Activated CD4-positive, CD25-positive, alpha-beta regulatory T cell treated with anti-CD3 and anti-CD28 coated beads, Interleukin-2, amount 50 U/mL, for 16 hours (primary cell): ENCODE measurements around the gene GREB1.

Experiments
- DNase-seq: peaks from one replicate; pipeline ENCODE4 v3.0.0-alpha.2; 2020; ENCODE audit warnings: low read depth, low spot score

GREB1 gene

DNA sequence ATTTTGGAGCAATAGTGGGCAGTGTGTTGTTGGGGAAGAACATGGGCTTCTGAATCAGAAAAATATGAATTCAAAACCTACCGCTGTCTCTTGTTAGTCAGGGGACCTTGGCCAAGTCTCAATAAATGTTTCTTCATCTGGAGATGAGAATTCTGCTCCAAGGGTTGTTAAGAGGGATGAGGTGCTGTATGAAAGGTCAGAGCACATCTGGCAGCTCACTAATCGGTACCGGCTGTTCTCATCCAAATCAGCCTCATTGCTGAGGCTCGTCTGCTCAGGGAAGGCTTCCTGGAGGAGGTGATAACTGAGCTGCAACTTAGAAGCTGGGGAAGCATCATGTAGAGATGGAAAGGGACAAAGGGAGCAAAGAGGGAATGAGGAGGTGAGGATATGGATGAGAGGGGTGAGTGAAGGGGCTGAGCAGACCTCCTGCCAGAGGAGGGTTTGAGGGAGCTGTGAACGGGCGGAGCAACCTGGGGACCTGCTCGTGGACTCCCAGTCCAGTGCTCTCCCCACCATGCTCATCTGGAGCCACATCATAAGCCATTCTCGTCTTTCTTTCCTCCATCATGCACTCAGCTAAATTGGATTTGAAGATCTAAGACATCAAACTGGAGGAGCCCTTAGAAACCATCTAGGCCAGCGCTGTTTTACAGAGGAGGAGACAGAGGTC is 47.4 kb downstream of the GREB1 start:
- no peak for DNase-seq

DNA sequence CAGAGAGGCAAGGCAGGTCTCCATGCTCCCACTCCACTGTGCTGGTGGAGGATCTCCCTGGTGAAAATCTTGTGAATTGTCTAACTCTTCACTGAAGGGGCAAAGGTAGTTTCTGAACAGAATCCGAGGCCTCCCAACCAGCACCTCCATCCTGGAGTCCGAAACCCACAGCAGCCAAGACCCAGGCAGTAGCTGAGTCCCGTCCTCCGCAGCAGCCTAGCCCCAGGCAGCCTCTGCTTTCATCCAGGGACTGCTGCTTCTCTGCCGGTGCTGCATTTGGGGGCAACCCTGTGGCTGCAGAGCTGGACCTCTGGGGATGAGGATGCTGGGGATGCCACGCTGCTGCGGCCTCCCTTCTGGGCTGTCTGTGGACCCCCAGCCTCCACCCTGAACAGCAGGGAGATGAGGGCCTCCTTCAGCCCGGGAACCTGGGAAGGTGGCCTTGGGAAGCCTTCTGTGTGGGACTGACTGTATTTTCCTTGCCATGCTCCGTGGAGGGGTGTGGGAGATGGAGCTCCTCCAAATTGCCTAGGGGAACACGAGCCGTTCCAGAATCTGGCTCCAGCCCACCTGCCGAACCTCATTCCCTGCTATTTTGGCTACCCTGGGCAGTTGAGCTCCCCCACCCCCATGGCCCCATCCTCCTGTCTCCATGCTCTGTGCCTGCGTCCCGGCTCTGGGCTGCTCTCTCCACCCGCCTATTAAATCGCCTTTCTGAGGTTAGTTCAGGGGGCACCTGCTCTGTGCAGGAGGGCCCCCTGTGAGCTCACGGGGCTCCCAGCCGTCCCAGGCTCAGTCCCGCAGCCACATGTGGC is 48.2 kb downstream of the GREB1 start:
- DNase-seq: no peak

DNA sequence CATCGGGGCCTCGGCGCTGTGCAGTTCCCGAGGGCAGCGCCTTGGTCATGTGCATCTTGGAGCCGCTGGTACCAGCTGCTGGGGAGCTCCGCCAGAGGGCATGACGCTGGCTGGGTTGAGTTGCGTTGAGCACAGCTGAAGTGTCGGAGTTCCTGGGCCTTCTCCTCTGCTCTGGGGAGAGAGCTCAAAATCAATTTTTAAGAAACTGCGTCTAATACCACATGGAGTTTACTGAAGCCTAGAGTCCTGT is 48.7 kb downstream of the GREB1 start:
- DNase-seq: peak; percentile 23

DNA sequence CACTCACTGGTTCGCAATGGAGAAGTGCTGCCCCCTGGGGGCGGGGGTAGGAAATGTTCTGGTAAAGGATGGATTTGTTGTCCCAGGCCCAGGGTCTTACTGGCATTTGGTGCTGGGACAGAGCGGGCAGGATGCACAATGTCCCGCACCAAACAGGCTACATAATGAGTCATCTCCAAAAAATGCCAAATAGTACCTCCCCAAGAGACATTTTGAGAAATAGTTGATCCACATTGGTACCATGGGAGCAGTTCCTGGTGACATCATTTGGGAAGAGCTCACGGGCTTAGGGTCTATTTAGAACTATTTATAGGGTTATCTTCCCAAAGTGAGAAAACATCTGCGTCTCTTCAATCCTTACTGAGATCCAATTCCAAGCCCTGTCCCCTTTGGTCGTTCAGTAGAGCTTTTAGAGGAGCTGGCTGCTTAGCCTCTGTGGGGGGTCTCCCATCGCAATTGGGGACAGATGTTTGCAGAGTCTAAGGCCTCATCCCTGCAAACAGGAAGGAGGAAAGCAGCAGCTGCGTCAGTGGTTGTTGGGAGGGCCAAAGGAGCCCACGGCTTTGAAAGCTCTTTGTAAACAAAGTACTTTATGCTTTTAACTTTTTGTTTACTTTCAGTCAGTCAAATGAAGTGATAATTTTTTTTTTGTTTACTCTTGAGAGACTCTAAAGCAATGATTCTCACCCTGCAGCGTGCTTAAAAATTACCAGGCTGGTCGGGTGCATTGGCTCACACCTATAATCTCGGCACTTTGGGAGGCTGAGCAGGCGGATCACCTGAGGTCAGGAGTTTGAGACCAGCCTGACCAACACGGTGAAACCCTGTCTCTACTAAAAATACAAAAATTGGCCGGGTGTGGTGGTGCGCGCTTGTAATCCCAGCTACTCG is 49.3 kb downstream of the GREB1 start:
- DNase-seq: no peak

DNA sequence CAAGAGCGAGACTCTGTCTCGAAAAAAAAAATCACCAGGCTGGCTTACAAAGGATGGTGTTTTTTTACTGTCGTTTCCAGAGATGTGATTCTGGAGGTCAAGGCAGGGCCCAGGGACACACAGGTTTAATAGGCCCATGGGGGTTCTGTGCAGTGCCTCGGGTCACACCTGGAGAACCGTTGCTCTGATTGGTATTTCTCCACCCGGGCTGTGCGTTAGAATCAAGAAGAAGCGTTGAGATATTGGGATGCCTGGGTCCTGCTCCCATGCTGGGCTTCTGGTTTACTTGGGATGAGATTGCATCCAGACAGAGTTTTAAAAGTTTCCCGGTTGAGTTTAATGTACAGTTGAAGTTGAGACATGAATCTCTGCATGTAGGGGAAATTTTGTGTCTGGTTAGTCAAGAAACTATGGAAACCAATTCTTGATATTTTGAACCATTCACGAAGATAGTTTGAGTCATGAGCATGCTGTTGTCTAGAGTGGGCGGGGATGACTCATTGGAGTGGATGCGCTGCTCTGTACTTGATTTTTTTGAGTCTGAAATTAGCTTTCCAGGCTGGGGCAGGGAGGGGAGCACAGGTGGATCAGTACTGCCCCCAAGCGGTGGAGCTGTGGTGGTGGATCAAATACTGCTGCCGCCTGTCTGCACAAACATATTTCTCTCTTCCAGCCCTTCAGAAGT is 50.1 kb downstream of the GREB1 start:
- peak; percentile 60 for DNase-seq

DNA sequence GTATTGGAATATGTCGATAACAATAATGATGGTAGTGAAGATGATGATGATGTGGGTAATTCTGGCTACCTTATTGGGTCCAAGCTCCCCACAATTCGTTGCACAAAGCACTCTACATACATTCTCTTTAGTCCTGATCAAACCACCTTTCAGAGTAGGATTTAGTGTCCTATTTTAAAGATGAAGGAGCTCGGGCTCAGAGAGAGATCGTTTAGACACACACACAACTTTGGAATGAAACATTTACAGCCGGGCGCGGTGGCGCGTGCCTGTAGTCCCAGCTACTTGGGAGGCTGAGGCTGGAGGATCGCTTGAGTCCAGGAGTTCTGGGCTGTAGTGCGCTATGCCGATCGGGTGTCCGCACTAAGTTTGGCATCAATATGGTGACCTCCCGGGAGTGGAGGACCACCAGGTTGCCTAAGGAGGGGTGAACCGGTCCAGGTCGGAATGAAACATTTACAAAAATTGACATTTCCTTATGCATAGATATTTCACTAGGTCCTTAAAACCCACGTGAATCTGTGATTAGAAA is 50.7 kb downstream of the GREB1 start:
- DNase-seq: no peak

DNA sequence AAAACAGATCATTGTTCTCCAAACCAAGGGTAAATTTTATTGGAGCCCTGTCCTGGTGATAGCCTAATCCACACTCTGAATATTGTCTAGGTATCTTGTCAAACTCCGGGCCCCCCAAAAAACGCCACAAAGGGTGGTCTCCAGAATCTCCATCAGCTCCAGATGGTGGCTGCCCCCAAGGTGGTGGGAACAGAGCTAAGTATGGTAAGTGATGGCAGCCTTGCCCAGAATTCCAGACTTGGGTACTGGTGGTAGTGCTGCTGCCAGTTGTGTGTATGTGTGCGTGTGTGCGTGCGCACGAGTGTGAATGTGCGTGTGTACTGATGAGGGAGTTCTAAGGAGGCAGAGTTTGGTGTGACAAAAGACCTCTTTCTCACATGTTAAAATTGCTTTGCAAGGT is 51.2 kb downstream of the GREB1 start:
- DNase-seq: no peak

DNA sequence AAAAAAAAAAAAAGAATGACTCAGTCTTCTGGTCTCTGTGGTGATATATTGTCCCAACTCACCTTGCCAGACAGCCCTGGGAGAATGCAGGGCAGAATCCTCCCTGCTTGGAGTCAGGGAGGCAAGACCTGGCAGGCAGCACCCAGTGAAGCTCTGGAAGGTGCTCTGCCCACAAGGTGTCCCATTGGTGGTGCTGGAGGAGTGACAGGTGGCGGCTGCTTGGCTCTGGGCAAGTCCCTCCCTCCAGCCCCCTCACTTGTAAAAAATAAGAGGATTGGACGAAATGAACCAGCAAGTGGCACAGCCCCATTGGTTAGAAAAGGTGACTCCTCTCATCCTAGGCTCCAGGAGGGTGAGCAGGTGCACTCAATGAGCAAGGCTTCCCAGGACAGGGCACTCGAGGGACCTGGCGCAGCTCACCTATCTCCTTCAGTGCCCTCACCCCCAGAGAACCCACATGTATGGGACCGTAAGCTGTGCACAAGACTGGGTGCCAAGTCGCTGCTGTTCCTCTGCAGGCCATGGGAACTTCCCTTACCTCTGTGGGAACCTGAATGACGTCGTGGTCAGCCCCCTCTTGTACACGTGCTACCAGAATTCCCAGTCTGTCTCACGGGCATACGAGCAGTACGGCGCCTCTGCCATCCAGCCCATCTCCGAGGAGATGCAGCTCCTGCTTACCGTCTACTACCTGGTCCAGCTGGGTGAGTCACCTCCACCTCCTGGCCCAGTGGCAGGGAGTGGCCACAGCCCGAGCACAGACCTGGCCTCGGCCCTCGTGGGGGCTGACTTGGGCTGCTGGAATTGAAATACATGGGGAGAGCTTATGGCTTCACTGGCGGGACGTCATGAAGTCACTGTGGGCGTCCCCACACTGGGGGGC is 54.6 kb downstream of the GREB1 start:
- no peak for DNase-seq

DNA sequence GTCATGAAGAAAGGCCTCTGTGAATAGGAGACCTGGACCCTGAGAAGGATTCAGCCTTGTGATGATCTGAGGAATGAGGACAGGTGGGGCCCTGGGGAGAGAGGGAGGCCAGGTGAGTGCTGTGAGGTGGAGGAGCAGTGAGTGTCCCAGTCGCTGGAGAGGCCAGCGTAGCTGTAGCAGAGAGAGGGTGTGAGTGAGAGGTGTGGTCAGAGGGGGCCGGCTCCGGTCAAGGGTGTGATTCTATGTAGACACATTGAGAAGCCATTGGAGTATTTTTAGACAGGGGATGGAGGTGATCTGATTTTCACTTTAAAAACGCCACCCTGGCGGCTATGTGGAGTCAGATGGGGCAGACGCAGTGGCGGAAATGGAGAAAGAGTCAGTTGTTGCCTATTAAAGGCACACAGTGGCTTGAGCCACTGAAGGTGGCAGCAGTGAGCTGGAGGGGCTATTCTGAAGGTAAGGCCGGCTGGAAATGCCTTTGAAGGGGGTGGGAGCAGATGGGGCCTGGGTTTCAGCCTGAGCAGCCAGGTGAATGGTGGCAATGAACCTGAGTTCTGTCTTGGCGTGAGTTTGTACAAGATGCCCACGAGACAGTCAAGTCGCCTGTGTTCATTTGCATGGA is 55.6 kb downstream of the GREB1 start:
- no peak for DNase-seq

DNA sequence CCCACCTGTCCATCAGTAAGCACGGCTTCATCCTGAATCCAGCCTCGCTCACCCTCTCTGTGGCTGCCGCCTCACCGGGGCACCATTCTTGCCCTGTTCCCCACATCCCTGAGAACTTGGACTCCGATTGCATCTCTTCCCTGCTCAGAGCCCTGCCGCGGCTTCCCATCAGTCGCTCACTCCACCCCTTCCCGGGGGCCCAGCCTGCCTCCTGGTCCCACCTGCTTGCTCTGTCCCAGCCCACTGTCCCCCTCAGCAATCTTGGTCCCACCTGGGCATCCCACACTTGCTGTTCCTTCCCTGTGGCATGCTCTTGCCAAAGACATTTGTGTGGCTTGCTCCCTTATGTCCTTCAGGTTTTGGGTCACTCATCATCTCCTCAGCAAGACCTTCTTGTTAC is 56.3 kb downstream of the GREB1 start:
- no peak for DNase-seq

DNA sequence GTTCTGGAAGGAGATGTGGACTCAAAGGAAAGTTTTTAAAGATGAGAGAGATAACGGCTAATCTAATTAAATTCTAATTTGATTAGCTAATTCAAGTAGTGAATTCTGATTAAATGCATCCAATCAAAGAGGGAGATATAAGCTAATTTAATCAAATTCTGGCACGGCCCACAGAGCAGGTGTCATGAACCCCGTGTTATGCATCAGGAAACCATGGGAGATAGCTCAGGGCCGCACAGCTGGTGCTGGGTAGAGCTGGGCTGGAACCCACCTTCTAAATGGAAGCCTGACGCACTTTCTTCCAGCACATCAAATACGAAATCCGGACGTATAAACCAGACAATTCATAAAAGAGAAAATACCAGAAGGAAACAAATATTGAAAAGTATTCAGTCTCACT is 57.2 kb downstream of the GREB1 start:
- no peak for DNase-seq

DNA sequence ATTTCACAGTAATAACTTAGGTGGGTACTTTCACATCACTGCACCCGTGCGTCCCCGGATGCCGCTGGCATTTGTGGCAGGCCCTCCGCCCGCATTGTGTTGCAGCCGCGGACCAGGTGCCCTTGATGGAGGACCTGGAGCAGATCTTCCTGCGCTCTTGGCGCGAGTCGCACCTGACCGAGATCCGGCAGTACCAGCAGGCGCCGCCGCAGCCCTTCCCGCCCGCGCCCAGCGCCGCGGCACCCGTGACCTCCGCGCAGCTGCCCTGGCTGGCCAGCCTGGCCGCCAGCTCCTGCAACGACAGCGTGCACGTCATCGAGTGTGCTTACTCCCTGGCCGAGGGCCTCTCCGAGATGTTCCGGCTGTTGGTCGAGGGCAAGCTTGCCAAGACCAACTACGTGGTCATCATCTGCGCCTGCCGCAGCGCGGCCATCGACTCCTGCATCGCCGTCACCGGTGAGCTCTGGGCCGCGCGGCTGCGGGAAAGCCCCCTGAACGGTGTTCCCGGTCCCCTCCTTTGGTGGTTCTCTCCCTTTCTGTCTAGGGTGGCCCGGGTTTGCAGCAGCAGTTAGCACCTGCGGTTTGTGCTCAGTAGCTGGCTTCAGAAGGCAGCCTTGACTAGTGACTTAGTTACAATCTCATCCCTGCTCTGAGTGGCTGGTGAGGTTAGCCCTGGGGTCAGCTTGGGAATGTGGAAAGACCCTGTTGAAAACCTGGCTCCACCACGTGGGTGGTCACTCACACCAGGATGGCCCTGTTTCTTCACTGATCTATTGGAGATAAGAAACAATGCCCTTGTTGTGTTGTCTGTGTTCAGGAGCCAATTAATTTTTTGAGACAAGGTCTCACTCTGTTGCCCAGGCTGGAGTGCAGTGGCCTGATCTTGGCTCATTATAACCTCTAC is 59.1 kb downstream of the GREB1 start:
- no peak for DNase-seq

DNA sequence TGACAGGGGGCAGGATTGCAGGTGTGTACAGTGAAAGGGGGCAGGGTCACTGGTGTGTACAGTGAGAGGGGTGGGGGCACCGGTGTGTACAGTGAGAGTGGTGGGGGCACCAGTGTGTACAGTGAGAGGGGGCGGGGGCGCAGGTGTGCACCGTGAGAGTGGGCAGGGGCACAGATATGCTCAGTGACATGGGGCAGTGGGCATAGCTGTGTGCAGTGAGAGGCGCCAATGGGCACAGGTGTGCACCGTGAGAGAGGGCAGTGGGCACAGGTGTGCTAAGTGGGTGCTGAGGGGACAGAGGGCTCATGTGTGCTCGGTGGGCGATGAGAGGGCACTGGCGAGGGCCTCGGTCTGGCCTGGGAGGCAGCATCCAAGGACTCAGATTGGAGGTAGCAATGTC is 63.0 kb downstream of the GREB1 start:
- no peak for DNase-seq

DNA sequence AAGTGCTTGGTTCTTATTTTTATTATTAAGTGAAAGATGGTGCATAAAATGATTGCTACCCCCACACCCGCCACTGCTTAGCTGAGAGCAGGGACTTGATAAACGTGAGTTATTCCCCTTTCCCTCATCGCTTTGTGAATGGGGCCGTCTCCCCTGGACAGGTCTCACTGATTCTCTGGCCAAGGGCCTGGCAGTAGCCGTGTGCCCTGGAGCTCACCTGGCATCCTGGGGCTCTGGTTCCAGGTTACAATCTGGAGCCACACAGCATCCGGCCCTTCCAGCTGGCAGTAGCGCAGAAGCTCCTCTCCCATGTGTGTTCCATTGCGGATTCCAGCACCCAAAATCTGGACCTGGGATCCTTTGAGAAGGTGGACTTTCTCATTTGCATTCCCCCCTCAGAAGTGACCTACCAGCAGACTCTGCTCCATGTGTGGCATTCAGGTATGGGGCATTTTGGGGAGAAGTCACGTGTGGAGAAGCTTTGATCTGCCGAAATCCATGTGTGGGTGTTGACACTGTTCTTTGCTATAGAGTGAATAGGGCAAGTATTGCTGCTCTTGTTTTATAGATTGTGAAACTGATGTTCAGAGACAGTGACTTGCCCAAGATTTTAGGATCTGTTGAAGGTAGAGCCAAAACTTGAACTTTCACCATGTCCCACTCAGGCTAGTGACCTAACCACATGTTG is 63.8 kb downstream of the GREB1 start:
- no peak for DNase-seq

DNA sequence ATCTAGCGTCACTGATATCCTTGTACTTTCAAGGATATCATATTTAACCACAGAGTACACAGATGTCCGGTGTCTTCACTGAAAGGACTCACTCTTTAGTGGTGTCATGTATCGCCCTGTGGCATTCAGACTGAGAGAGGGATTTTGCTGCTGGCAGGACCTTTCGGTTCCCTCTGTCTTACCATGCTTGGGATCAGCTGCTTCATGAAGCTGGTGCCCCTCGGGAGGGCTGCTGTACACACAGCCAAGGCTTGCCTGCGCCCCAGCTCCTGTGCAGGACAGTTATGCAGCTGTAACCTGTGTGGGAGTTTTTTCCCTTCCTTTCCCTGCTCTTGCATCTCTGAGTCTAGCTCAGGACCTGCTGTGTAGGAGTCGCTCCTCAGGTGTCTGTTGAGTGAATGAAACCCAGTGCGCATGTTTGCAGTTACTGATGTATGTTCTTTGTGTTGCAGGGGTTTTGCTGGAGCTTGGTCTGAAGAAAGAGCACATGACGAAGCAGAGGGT is 64.4 kb downstream of the GREB1 start:
- no peak for DNase-seq

DNA sequence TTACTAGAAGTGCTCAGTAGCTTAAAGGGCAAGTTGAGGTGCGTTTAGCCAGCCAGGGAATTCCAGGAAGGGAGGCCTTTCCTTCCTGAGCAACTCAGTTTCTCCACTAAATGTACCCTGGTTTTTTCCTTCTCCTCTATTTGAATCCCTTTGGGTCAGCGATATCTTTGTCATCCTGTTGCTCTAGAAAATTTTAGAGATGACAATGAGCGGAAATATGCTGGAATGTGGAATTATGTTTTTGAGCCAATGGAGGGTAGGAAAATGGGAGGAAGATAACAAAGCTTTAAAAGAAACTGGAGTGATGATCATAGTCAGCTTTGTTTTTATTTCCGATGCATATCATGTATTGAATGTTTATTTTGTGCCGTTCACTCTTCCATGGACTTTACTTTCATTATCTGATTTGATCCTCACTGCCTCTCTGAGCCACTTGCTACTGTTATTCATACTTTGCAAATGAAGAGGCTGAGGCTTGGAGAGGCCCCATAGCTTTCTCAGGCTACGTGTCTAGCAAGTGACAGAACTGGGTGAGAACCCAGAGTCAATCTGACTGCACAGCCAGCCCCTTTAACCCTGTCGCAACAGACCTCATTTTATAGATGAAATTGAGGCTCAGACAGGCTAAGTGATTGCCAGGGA is 68.8 kb downstream of the GREB1 start:
- no peak for DNase-seq

DNA sequence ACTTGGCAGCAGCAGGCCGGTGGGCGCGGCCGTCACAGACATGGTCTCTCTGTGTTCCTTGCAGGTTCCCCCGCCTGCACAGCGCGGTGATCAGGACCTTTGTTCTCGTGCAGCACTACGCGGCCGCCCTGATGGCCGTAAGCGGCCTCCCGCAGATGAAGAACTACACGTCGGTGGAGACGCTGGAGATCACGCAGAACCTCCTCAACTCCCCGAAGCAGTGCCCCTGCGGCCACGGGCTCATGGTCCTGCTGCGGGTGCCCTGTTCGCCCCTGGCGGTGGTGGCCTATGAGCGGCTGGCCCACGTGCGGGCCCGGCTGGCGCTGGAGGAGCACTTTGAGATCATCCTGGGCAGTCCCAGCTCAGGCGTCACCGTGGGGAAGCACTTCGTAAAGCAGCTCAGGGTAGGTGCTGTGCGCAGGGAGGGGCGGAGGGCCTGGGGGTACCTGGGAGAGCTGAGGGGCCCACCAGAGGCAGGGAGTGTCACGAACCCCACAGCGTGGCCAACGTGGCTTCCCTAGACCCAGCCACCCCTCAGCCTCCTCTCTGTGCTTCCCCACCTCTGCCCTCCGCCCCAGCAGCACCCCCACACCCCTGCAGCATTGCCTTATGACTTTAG is 76.9 kb downstream of the GREB1 start:
- DNase-seq: no peak

DNA sequence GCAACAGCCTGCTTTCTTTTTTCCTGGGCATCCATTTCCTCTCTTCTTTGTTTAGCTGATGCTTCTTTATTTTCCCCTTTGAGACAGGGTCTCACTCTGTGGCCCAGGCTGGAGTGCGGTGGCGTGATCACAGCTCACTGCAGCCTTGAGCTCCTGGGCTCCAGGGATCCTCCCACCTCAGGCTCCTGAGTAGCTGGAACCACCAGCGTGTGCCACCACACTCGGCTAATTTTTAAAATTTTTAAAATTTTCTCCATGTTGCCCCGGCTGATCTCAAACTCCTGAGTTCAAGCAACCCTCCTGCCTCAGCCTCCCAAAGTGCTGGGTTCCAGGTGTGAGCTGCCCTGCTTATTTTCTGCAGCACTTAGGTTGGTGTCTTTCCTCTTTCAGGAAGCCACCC is 77.4 kb downstream of the GREB1 start:
- no peak for DNase-seq
